ENCODE results near the gene NT5E.
"Not testable (repeated sequence)": the region's sequence is repeated elsewhere in the genome, so short reads cannot be mapped to it uniquely, and the experiment has no call there.

GRCh38 chr6:85404016-85404563 lies 45.8 kb upstream of the NT5E start:
- TF ChIP-seq FOXK2 (IDR thresholded peaks at IDR 0.05); ARNT (IDR thresholded peaks at IDR 0.05); SUZ12 (IDR thresholded peaks at IDR 0.05); BHLHE40 (IDR thresholded peaks at IDR 0.05; ENCODE audit: borderline replicate concordance); ELF4 (IDR thresholded peaks at IDR 0.05); SP1 (IDR thresholded peaks at IDR 0.05); LEF1 (IDR thresholded peaks at IDR 0.05; ENCODE audit: borderline replicate concordance); ZNF384 (IDR thresholded peaks at IDR 0.05): not testable (repeated sequence)
- TF ChIP-seq, protein P1, sequence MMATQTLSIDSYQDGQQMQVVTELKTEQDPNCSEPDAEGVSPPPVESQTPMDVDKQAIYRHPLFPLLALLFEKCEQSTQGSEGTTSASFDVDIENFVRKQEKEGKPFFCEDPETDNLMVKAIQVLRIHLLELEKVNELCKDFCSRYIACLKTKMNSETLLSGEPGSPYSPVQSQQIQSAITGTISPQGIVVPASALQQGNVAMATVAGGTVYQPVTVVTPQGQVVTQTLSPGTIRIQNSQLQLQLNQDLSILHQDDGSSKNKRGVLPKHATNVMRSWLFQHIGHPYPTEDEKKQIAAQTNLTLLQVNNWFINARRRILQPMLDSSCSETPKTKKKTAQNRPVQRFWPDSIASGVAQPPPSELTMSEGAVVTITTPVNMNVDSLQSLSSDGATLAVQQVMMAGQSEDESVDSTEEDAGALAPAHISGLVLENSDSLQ (IDR thresholded peaks at IDR 0.05): not testable (repeated sequence)
